ENCODE data around the gene C10orf88.
A peak's percentile ranks its signal among the peaks of the same experiment; 100 is the strongest.

The C10orf88 gene, protein sequence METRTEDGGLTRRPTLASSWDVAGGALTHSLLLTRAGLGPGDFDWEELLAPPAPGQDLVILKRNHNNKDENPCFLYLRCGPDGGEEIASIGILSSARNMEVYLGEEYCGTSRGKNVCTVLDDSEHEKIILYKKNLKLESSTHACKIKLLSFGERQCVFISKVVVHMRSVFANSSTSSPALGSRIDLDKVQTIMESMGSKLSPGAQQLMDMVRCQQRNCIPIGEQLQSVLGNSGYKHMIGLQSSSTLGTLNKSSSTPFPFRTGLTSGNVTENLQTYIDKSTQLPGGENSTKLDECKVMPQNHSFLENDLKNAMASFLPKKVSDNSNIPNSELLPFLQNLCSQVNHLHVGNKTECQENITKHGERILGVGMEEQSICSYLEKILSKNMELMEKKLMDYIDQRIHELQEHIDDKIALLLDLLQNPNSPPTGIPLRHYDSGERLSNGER

DNA sequence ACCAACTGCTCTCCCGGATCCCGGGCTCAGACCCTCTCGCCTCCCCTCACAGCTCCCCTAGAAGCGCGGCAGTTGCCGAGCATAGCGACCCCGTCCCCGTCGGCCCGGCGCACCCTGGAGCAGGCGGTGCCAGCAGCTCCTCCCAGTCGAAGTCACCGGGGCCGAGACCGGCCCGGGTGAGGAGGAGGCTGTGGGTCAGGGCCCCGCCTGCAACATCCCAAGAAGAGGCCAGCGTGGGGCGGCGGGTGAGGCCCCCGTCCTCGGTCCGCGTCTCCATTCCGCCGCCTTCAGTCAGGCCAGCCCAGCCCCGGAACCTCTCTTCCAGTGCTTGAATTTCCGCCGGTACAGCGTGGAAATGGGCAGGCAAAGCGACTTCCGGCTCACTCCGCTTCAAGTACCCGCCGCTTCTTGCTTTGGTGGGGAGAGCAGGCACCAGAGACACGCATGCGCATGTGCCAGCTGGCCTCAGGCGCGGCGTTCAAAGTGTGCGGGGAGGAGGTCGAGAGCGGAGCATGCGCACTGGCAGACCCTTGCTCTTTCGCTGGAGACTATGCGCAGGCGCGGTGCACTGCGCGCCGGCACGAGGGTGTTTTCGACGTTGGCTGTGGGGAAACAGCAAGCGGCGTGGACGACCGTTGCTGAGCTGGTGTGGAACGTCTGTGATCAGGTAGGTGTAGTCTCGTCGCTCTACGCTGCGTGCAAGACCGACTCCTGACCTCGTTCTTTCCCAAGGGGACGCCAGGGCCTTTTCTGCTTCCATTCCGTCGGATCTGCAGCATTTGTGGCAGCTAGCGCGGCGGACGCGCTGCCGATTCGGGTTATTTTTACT is at the start of gene C10orf88:
Gene C10orf88 (minus strand): TSS at position 326 of the 829 bp plus-strand sequence. CDS start 49 bp downstream, at position 277.
- H3K79me2 ChIP-seq (ENCODE audit: control insufficient read depth, low read length): peaks cover 17% of the 10 kb centered on the region

DNA sequence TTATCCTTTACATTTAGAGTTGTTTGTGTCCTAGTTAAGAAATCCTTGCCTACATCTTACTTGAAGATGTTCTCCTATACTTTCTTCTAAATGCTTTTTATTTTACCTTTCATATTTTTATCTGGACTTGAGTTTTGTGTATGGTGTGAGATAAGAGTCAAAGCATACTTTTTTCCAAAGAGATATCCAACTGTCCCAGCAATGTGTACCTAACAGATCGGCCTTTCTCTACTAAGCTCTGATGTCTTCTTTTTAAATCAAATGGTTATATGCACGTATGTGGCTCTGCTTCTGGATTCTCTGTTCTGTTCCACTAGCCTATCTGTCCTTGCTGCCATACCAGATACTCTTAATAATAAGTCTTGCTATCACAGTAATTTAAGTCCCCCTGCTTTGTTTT is 47.3 kb upstream of the C10orf88 start:
- H3K27me3 ChIP-seq (ENCODE audit: control insufficient read depth, low read length): no peaks in the 10 kb centered on the region
- H3K79me2 ChIP-seq (ENCODE audit: control insufficient read depth, low read length): peaks cover 97% of the 10 kb centered on the region
- TF ChIP-seq, protein P1, sequence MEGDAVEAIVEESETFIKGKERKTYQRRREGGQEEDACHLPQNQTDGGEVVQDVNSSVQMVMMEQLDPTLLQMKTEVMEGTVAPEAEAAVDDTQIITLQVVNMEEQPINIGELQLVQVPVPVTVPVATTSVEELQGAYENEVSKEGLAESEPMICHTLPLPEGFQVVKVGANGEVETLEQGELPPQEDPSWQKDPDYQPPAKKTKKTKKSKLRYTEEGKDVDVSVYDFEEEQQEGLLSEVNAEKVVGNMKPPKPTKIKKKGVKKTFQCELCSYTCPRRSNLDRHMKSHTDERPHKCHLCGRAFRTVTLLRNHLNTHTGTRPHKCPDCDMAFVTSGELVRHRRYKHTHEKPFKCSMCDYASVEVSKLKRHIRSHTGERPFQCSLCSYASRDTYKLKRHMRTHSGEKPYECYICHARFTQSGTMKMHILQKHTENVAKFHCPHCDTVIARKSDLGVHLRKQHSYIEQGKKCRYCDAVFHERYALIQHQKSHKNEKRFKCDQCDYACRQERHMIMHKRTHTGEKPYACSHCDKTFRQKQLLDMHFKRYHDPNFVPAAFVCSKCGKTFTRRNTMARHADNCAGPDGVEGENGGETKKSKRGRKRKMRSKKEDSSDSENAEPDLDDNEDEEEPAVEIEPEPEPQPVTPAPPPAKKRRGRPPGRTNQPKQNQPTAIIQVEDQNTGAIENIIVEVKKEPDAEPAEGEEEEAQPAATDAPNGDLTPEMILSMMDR (IDR thresholded peaks at IDR 0.05; ENCODE audit: low read depth, low read length, poor library complexity, severe bottlenecking): no peak
- TF ChIP-seq EZH2phosphoT487 (IDR thresholded peaks at IDR 0.05; ENCODE audit: borderline replicate concordance, low read length): no peak
- H3K36me3 ChIP-seq (ENCODE audit: control insufficient read depth, low read length): peaks cover 57% of the 10 kb centered on the region
- no peak overlapping the region for H3K4me2 ChIP-seq (ENCODE audit: low read length)
- peaks cover 14% of the 10 kb centered on the region for H4K20me1 ChIP-seq (ENCODE audit: control insufficient read depth, insufficient read depth, low read depth, low read length)
- H3K9me2 ChIP-seq (replicated peaks; ENCODE audit: control insufficient read depth, low read length): no peaks in the 10 kb centered on the region
- H3K4me1 ChIP-seq (ENCODE audit: control insufficient read depth, low read length): peaks cover 21% of the 10 kb centered on the region
- no peak overlapping the region for H3K27ac ChIP-seq (ENCODE audit: low read depth, low read length)
- H3K9me3 ChIP-seq (ENCODE audit: control insufficient read depth, insufficient read depth, low read length): no peaks in the 10 kb centered on the region
- no peaks in the 10 kb centered on the region for H3F3A ChIP-seq (ENCODE audit: control insufficient read depth, insufficient read depth)
- no peak overlapping the region for H3K4me3 ChIP-seq (ENCODE audit: low read length)

More for the DNA sequence above, at the start of gene C10orf88:
- Histone ChIP-seq H3K4me3 (ENCODE audit: low read length) (peak within 1 kb of the TSS; percentile 97), H3K9me2 (replicated peaks; ENCODE audit: control insufficient read depth, low read length) (no peaks in the 10 kb centered on the region), H3K9me3 (ENCODE audit: control insufficient read depth, insufficient read depth, low read length) (peaks cover 6% of the 10 kb centered on the region), H4K20me1 (ENCODE audit: control insufficient read depth, insufficient read depth, low read depth, low read length) (no peaks in the 10 kb centered on the region), H3K36me3 (ENCODE audit: control insufficient read depth, low read length) (peaks cover 10% of the 10 kb centered on the region), H3K4me1 (ENCODE audit: control insufficient read depth, low read length) (peaks cover 22% of the 10 kb centered on the region), H3K27me3 (ENCODE audit: control insufficient read depth, low read length) (peaks cover 7% of the 10 kb centered on the region; the same call in 1 of the 2 replicates), H3K4me2 (ENCODE audit: low read length) (peak within 1 kb of the TSS; percentile 94), H3F3A (ENCODE audit: control insufficient read depth, insufficient read depth) (no peaks in the 10 kb centered on the region), H3K27ac (ENCODE audit: low read depth, low read length) (peak within 1 kb of the TSS; percentile 50)
- TF ChIP-seq, protein P1 (IDR thresholded peaks at IDR 0.05; ENCODE audit: low read depth, low read length, poor library complexity, severe bottlenecking): no peak
- no peak for TF ChIP-seq EZH2phosphoT487 (IDR thresholded peaks at IDR 0.05; ENCODE audit: borderline replicate concordance, low read length)

DNA sequence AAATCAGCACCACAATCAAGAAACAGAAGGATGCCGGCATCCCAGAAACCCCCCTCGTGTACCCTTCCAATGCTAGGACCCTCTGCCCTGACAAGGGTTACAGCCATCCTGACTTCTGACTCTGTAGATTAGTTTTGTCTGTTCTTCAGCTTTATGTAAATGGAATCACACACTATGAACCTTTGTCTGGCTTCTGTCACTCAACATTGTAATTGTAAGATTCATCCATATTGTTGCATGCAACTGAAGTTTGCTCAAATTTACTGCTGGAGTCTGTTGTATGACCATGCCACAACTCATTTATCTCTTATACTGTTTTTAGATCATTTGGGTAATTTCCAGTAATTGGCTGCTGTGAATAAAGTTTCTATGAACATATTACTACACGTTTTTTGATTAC is 46.1 kb upstream of the C10orf88 start:
- Histone ChIP-seq H3K4me3 (ENCODE audit: low read length) (no peak overlapping the region), H3K4me2 (ENCODE audit: low read length) (no peak overlapping the region), H3K9me3 (ENCODE audit: control insufficient read depth, insufficient read depth, low read length) (no peaks in the 10 kb centered on the region), H3K4me1 (ENCODE audit: control insufficient read depth, low read length) (peaks cover 14% of the 10 kb centered on the region), H3K9me2 (replicated peaks; ENCODE audit: control insufficient read depth, low read length) (no peaks in the 10 kb centered on the region), H3K79me2 (ENCODE audit: control insufficient read depth, low read length) (peaks cover 85% of the 10 kb centered on the region), H4K20me1 (ENCODE audit: control insufficient read depth, insufficient read depth, low read depth, low read length) (peaks cover 8% of the 10 kb centered on the region; the same call in 1 of the 2 replicates), H3K27ac (ENCODE audit: low read depth, low read length) (no peak overlapping the region), H3K36me3 (ENCODE audit: control insufficient read depth, low read length) (peaks cover 54% of the 10 kb centered on the region), H3F3A (ENCODE audit: control insufficient read depth, insufficient read depth) (no peaks in the 10 kb centered on the region), H3K27me3 (ENCODE audit: control insufficient read depth, low read length) (no peaks in the 10 kb centered on the region)
- TF ChIP-seq EZH2phosphoT487 (IDR thresholded peaks at IDR 0.05; ENCODE audit: borderline replicate concordance, low read length): no peak
- TF ChIP-seq, protein P1 (IDR thresholded peaks at IDR 0.05; ENCODE audit: low read depth, low read length, poor library complexity, severe bottlenecking): no peak

All from DOHH2 (cell line).